ENCODE measurements around the gene KLHL41.

KLHL41 gene

DNA sequence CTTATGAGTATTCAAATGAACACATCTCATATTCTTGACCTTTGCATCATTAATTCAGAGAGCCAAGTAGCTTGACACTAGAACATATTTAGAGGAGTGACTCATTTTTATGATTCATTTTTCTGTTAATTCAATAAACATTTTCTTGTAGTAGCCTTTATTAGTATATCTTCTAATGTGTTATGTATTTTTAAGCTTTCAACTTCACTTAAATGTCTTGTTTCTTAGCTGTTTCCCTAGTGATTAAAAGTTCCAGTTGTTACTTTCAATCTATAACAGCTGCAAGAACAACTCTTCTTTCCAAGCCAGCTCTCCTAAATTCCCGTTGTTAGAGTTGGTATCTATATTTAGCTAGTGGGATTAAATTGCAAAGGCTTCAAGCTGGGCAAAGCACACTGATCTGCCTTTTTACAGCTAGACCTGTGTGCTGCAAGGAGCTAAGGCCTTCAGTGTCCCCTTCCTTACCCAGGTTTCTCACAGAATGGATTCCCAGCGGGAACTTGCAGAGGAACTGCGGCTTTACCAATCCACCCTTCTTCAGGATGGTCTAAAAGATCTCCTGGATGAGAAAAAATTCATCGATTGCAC lies at the start of gene KLHL41:
Gene KLHL41 (plus strand): TSS at position 405 of the 588 bp plus-strand sequence. CDS start 77 bp downstream, at position 482.
- peak within 1 kb of the TSS; percentile 38 for H3K4me3 ChIP-seq (ENCODE audit: low read depth, low read length)
- DNase-seq (ENCODE audit: low read depth): peak; percentile 47

DNA sequence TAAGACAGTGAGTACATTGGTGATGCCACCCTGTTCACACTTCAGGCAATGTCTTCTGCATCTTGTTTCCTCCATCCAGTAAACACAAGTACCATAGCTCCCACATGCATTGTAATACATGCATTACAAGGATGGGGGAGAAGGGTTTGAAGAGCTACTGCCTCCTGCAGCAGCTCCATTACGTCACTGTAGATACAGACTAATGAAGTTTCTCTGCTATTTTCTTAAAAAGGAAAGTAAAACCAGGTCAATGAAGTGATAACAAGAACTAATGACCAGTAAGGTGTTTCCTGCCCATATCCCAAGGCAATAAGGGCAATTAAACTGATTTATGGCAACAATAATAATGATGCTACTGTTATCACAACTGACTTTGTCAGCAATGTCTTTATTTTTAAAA lies 48.4 kb upstream of the KLHL41 start:
- no peak overlapping the region for H3K4me3 ChIP-seq (ENCODE audit: low read depth, low read length)
- DNase-seq (ENCODE audit: low read depth): no peak

- no peak overlapping the region for H3K4me3 ChIP-seq (ENCODE audit: low read depth, low read length)
- DNase-seq (ENCODE audit: low read depth): peak; percentile 64
These were observed 46.4 kb upstream of the KLHL41 start for GRCh38 chr2:169462896-169463695.

- no peak for DNase-seq (ENCODE audit: low read depth)
- H3K4me3 ChIP-seq (ENCODE audit: low read depth, low read length): no peak overlapping the region
These were observed 45.0 kb upstream of the KLHL41 start for GRCh38 chr2:169464466-169464865.

DNA sequence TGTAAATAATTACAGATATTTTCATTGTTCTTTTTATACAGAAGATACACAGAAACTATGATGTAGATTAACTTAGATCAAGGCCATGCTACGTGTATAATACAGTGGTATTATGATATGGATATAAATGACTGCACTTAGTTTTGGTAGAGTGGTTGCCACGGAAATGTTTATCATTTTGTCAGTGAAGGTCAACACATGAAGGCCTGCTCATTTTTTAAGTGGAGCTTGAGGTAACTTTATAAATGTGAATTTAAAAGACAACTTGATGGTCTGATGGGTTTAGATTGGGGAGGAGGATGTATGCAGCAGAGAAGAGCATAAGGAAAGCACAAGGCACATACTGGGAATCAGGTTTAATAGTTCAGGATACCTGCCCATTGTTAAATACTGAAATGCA lies 44.6 kb upstream of the KLHL41 start:
- no peak for DNase-seq (ENCODE audit: low read depth)
- H3K4me3 ChIP-seq (ENCODE audit: low read depth, low read length): no peak overlapping the region

DNA sequence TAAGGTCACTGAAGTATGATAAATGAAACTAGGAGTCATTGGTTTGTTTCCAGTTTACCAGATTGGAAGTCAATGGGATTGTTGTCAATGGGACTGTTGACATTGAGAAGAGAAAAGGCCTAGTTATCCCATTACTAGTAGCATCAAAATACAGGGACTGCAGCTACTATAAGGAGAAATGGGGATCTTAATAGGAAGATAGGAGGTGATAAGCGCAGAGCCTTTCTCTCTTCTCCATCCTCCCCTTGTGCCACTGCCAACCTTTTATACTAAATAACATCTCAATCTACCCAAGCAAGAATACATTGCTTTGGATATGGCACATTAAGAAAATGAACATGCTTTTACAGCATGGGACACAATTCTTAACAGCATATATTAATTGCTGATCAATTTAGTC lies 40.7 kb upstream of the KLHL41 start:
- H3K4me3 ChIP-seq (ENCODE audit: low read depth, low read length): no peak overlapping the region
- no peak for DNase-seq (ENCODE audit: low read depth)

DNA sequence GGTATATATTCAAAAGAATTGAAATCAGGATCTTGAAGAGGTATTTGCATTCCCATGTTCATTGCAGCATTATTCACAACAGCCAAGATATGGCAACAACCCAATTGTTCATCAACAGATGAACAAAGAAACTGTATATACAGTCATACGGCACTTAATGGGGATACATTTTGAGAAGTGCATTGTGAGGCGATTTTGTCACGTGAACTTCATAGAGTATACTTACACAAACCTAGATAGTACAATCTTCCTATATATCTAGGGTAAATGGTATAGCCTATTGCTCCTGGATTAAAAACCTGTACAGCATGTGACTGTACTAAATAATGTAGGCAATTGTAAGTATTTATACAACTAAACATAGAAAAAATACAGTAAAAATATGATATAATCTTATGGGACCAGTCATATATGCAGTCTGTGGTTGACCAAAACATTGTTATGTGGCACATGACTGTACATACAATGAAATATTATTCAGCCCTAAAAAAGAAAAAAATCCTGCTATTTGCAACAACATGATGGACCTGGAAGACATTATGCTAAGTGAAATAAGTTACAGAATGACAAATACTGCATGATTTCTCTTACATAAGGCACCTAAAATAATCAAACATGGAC lies 39.4 kb upstream of the KLHL41 start:
- no peak for DNase-seq (ENCODE audit: low read depth)
- no peak overlapping the region for H3K4me3 ChIP-seq (ENCODE audit: low read depth, low read length)

- H3K4me3 ChIP-seq (ENCODE audit: low read depth, low read length): no peak overlapping the region
- no peak for DNase-seq (ENCODE audit: low read depth)
These were observed 37.3 kb upstream of the KLHL41 start for GRCh38 chr2:169472249-169472648.

- no peak overlapping the region for H3K4me3 ChIP-seq (ENCODE audit: low read depth, low read length)
- DNase-seq (ENCODE audit: low read depth): peak; percentile 36
These were observed 33.0 kb upstream of the KLHL41 start for GRCh38 chr2:169476459-169476858.

GRCh38 chr2:169478339-169478738 lies 31.2 kb upstream of the KLHL41 start:
- peak; percentile 46 for DNase-seq (ENCODE audit: low read depth)

GRCh38 chr2:169478745-169479256 lies 30.7 kb upstream of the KLHL41 start:
- DNase-seq (ENCODE audit: low read depth): no peak

More at GRCh38 chr2:169478339-169478738, 31.2 kb upstream of the KLHL41 start:
- no peak overlapping the region for H3K4me3 ChIP-seq (ENCODE audit: low read depth, low read length)

DNA sequence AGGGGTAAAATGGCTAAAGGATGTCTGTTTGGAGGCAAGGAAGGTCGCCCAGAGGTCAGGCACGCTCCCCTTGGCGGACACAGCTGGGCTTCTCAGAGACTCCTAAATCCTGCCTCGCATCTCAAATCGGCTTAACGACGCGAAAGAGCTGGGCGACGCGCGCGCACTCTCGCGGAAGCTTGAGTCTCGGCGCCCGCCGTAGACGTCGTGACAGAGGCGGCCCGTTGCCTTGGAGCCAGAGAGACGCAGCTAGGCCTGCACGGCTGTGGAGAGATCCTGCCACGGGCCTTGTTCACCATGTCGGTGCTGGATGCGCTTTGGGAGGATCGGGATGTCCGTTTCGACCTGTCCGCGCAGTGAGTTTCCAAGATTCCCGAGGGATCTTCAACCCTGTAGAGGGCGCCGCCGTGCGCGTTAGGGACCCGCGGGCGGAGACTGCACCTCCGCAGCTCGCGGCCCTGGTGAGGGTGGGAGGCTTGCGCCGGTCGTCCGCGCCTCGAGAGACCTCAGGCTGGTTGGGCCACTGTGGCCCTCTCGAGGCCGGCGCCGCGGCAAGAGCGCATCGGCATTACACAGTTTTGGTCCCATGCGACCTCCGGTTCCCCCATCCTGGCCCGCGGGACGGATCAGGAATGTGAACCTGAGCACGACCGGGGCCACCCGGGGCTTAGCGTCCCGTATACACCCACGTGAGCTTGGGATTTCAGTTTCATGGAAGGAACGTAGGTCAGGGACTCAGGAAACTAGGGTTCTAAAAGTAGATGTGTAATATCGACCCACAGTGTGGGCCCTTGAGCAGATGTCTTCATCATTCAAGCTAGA lies 30.0 kb upstream of the KLHL41 start, which contains the start of gene BBS5:
Gene BBS5 (plus strand): TSS at position 238 of the 822 bp plus-strand sequence. CDS start 60 bp downstream, at position 298.
- peak within 1 kb of the TSS; percentile 57 for H3K4me3 ChIP-seq (ENCODE audit: low read depth, low read length)
- peak; percentile 54 for DNase-seq (ENCODE audit: low read depth)

More at GRCh38 chr2:169478745-169479256, 30.7 kb upstream of the KLHL41 start:
- H3K4me3 ChIP-seq (ENCODE audit: low read depth, low read length): peak overlapping the region; percentile 57

DNA sequence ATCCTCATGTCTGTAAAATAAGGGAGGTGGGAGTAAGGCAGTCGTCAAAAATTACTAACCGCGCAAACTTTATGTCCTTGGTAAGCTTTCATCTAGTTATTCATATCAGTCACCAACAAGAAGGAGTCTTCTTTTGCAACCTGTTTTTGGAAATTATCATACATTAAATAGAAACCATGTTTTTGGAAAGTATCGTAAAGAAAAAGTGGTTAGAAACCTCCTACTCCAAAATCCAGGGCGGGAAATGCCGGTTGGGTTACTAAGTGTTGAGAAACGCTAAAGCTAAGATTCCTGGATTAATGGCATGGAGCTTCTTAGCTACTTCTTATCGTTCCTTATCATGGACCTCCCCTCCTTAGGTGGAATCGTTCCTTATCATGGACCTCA lies 29.4 kb upstream of the KLHL41 start:
- DNase-seq (ENCODE audit: low read depth): no peak
- peak overlapping the region; percentile 57 for H3K4me3 ChIP-seq (ENCODE audit: low read depth, low read length)

GRCh38 chr2:169485650-169486138 lies 23.8 kb upstream of the KLHL41 start:
- no peak overlapping the region for H3K4me3 ChIP-seq (ENCODE audit: low read depth, low read length)
- DNase-seq (ENCODE audit: low read depth): no peak

GRCh38 chr2:169486487-169486886 lies 23.0 kb upstream of the KLHL41 start:
- H3K4me3 ChIP-seq (ENCODE audit: low read depth, low read length): no peak overlapping the region
- DNase-seq (ENCODE audit: low read depth): no peak

DNA sequence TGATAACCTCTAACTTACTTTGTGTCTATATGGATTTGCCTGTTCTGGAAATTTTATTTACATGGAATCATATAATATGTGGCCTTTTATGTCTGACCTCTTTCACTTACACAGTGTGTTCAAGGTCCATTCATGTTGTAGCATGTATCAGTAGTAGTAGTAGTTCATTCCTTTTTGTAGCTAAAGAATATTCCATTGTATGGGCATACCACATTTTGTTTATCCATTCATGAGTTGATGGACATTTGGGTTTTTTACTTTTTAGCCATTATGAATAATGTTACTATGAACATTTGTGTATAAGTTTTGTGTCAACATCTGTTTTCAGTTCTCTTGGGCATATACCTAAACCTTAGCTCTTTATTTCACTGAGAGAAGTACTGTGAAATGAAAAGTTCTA lies 18.7 kb upstream of the KLHL41 start:
- no peak for DNase-seq (ENCODE audit: low read depth)
- H3K4me3 ChIP-seq (ENCODE audit: low read depth, low read length): no peak overlapping the region

DNA sequence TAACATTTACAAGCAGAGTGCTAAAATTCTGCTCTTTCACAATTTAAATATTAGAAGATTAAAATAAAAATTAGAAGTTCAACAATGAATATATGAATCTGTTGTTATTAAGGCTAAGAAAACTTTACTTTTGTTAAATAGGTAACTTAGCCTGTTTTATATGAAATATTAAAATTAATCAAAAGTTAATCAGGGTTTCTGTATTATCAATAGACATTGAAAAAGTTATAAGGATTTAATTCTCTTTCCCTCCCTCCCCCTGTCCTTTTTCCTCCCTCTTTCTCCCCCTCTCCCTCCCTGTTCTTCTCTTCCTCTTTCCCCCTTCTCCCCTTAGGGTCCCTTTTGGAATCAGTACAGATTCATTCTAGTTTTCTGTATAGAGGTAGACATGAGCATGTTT lies 18.1 kb upstream of the KLHL41 start:
- H3K4me3 ChIP-seq (ENCODE audit: low read depth, low read length): no peak overlapping the region
- DNase-seq (ENCODE audit: low read depth): no peak

GRCh38 chr2:169493360-169493759 lies 16.1 kb upstream of the KLHL41 start:
- no peak overlapping the region for H3K4me3 ChIP-seq (ENCODE audit: low read depth, low read length)
- no peak for DNase-seq (ENCODE audit: low read depth)

DNA sequence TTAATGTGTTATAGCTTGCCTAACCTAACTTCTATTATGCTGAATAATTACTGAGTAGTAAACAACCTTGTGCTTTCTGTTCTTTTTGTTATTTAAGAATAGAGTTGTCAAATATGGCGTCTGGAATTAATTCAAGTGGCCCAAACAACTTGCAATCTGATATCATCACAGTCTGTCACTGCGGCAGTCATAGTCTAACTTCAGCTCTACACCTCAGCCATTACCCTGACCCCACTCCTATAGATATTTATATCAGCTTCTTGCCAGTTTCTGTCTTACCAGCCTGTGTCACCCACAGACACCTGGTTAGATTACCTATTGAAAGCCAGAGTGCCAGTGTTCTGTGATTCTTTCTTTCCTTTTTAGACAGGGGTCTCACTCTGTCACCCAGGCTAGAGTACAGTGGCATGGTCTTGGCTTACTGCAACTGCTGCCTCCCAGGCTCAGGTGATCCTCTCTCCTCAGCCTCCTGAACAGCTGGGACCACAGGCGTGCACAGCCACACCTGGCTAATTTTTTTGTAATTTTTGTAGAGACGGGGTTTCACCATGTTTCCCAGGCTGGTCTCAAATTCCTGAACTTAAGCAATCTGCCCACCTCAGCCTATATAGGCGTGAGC lies 14.1 kb upstream of the KLHL41 start:
- H3K4me3 ChIP-seq (ENCODE audit: low read depth, low read length): no peak overlapping the region
- no peak for DNase-seq (ENCODE audit: low read depth)
